Adrenal gland (tissue), 5 donors: ENCODE data around the gene PRR33.

ENCODE experiments used
- POLR2A ChIP-seq, 2 donors: fragments of 450-650 bp; IDR thresholded peaks; one replicate each; pipeline ENCODE4 v1.6.1; 2017; ENCODE audit warnings: antibody characterized with exemption in 2 of 2, mild to moderate bottlenecking in 2 of 2, moderate library complexity in 1 of 2
- TF ChIP-seq, protein P1 (sequence below), 6 experiments: fragments of 450-650 bp in 4 of 6; fragments of 200-600 bp in 2 of 6; sonication (generic) in 1 of 6; IDR thresholded peaks; 1 replicate in 5 of 6; 2 replicates in 1 of 6; pipeline versions ENCODE4 v1.5.1 to v1.8.0; 2016 to 2021; ENCODE audit warnings: antibody characterized with exemption in 6 of 6, mild to moderate bottlenecking in 2 of 6, moderate library complexity in 1 of 6
- donor health status: DM: no; HTN: no; CAD: no.

DNA sequence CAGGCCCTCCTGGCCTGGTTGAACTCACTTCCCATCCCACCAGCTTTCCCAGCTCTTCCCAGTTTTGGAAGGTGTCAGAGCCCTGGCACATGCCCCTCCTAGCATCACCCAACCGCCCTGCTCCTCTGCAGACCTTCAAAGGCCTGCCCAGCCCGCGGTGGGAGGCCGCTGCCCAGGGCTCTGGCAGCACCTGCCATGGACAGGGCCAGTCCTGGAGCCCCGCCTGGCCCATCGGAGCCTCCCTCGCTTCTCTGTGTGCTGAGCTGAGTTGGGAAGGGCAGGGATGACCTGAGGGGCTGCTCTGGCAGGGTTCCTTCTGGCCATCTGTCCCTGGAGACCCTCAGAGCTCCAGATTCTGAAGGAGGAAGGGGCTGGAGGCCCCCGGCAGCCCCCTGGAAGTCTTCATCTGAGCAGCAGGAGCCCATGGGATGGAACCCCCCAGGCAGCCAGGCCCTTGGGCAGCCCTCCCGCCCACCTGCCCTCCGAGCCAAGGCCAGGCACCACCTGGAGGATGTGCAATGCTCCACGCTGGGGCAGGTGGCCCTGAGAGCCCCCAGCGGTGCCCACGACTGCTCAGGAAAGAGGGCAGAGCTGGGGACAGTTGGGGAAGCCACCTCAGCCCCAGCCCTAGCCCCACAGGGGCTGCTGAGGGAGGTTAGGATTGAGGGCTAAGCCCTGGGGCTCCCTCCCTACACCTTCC is 35.2 kb downstream of the PRR33 start:
- no peak for TF ChIP-seq POLR2A (IDR thresholded peaks at IDR 0.05)
- TF ChIP-seq, protein P1, sequence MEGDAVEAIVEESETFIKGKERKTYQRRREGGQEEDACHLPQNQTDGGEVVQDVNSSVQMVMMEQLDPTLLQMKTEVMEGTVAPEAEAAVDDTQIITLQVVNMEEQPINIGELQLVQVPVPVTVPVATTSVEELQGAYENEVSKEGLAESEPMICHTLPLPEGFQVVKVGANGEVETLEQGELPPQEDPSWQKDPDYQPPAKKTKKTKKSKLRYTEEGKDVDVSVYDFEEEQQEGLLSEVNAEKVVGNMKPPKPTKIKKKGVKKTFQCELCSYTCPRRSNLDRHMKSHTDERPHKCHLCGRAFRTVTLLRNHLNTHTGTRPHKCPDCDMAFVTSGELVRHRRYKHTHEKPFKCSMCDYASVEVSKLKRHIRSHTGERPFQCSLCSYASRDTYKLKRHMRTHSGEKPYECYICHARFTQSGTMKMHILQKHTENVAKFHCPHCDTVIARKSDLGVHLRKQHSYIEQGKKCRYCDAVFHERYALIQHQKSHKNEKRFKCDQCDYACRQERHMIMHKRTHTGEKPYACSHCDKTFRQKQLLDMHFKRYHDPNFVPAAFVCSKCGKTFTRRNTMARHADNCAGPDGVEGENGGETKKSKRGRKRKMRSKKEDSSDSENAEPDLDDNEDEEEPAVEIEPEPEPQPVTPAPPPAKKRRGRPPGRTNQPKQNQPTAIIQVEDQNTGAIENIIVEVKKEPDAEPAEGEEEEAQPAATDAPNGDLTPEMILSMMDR (IDR thresholded peaks at IDR 0.05) = no peak
